Stomach (tissue), 9 donors: Measurements from ENCODE around the gene GAB1. TPM values are rescaled to one million over a fixed set of nuclear protein-coding genes. Genes with fewer than 3 reads are reported as not detected.
A peak's percentile ranks its signal among the peaks of the same experiment; 100 is the strongest.

Experiments
- DNase-seq, 2 donors: peaks; one replicate each; pipeline versions ENCODE4 v3.0.0 to v3.0.0-alpha.2; 2013 to 2019
- H3K27ac ChIP-seq, 5 donors: fragments of 200-600 bp in 4 of 5; sonication (generic) in 4 of 5; one replicate each; pipeline ENCODE4 v1.5.1; 2013 to 2019; ENCODE audit warnings: mild to moderate bottlenecking in 1 of 5, moderate library complexity in 1 of 5
- H3K27me3 ChIP-seq, 3 donors: fragments of 200-600 bp; sonication (generic); one replicate each; pipeline ENCODE4 v1.5.1; 2017 to 2019; ENCODE audit warnings: mixed run types in 1 of 3
- H3K36me3 ChIP-seq, 4 donors: fragments of 200-600 bp; sonication (generic); 1 replicate in 3 of 4; 2 replicates in 1 of 4; pipeline ENCODE4 v1.5.1; 2016 to 2019
- H3K4me1 ChIP-seq, 4 donors: fragments of 200-600 bp; sonication (generic); one replicate each; pipeline ENCODE4 v1.5.1; 2016 to 2019
- H3K4me3 ChIP-seq, 4 donors: fragments of 200-600 bp; sonication (generic) in 3 of 4; one replicate each; pipeline ENCODE4 v1.5.1; 2016 to 2019; ENCODE audit warnings: mild to moderate bottlenecking in 1 of 4
- H3K9me3 ChIP-seq, 4 donors: fragments of 200-600 bp; sonication (generic); one replicate each; pipeline ENCODE4 v1.5.1; 2016 to 2019
- EP300 ChIP-seq: sonication (generic); formaldehyde crosslinking; IDR thresholded peaks from one replicate; pipeline ENCODE4 v1.6.1; 2017; ENCODE audit warnings: antibody characterized with exemption
- POLR2A ChIP-seq, 4 donors: fragments of 450-650 bp; IDR thresholded peaks; one replicate each; pipeline ENCODE4 v1.6.1; 2016; ENCODE audit warnings: antibody characterized with exemption in 4 of 4, control low read depth in 2 of 4, mild to moderate bottlenecking in 1 of 4, moderate library complexity in 1 of 4
- POLR2AphosphoS5 ChIP-seq, 3 donors: sonication (generic); formaldehyde crosslinking; IDR thresholded peaks; one replicate each; pipeline ENCODE4 v1.6.1; 2016; ENCODE audit warnings: antibody characterized with exemption in 3 of 3
- WGBS, 5 donors: extraction: QIAGEN DNeasy Blood & Tissue Kit in 3 of 5; methylation state at CpG; one replicate each; pipeline versions ENCODE4 v1.1.5 to v1.1.7; 2013 to 2018; 5-methylcytosine and 5-hydroxymethylcytosine counted together
- intact Hi-C: fragments of 100-400 bp; cut with DNase I; formaldehyde crosslinking; loops from one replicate; pipeline ENCODE4 v1.15.1; 2023; ENCODE audit warnings: low total_unique reads
- polyA plus RNA-seq, 3 donors: library from polyadenylated mRNA; stranded (reverse); fragments of 200-250 nt; gene quantifications; one replicate each; pipeline ENCODE4 v1.2.3, GENCODE V29; 2013
- total RNA-seq, 5 donors: library from RNA; depleted of rRNA; stranded (reverse); fragments of >200 nt; gene quantifications; one replicate each; pipeline versions ENCODE4 v1.1.0 to v1.2.3, GENCODE V29; 2014 to 2016
- TF ChIP-seq, protein P1 (sequence below), 7 experiments: fragments of 450-650 bp in 4 of 7; fragments of 200-600 bp in 3 of 7; sonication (generic) in 3 of 7; IDR thresholded peaks; one replicate each; pipeline ENCODE4 v1.5.1; 2016 to 2019; ENCODE audit warnings: antibody characterized with exemption in 7 of 7, control low read depth in 2 of 7, mild to moderate bottlenecking in 1 of 7
- donor health status: healthy with polysubstance abuse.
- donor health status: Bipolar disorder and iron deficiency.
- donor health status: healthy.

Gene GAB1
- total and polyA plus RNA-seq, 8 donors = 3.2 to 101 (median 29.0) TPM

DNA sequence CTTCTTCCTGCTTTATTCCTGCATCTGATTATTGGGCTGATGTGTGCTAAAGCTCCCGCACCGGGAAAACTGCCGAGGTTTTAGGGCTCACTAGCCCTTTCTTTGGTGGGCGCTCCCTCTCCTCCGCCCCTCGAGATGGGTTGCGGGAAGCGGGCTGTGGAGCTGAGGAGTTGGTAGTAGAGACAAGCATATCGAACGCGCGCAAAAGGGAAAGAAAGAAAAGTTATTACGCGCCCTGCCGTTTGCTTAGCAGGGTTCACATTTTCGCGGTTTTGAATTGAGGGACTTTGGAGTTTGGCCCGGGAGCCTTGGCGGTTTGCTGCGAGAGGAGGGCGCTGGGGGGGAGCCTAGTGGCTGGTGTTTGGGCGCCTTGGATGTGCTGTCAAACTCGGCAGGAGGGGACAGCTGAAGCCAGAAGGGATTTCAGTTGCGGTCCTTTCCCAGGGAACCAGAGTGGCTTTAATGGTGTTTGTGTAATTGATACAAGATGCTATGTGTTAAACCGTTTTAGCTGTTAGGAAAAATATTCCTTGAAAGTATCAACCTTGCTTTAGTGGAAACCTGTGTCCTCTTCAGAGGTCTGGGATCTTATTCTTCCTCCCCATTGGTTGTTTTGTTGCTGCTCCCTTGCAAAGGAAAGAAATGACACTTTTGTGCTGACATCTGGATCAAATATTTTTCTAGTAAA, 1.1 kb downstream of the GAB1 start:
- no peak for TF ChIP-seq EP300
- no peak for TF ChIP-seq POLR2AphosphoS5 (IDR thresholded peaks at IDR 0.05)
- TF ChIP-seq POLR2A (IDR thresholded peaks at IDR 0.05) = no peak
- Histone ChIP-seq H3K9me3 (no peaks in the 10 kb centered on the region), H3K4me1 (peaks cover 15 to 55% (median 34%) of the 10 kb centered on the region in 4 donors), H3K27me3 (no peaks in the 10 kb centered on the region), H3K27ac (peak overlapping the region; percentile 89 to 97 (median 95)), H3K36me3 (no peaks in the 10 kb centered on the region), H3K4me3 (peak overlapping the region; percentile 82 to 92 (median 88))
- peak; percentile 57 to 85 for DNase-seq
- intact Hi-C loops = no loop called here
- 0 to 2% (median 1%) methylated on average over 25 of the region's 25 CpGs for WGBS, 5 donors

DNA sequence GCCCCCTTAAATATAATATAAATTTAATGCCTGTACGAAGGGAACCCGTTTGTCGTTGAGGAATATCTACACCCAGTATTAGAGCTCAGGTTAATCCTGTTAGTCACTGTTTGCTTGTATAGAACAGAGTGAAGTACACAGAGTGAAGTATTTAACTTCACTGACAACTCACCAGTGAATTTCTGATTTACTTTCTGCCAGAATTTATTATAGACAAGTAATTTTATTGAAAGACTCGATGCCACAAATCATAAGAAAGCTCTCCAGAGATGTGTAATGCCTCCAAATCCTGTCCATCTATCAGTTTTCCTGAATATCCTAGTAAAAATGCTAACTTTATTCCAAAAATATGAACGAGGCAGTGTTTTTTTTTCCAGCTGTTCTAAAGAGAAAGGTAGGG, 1.6 kb downstream of the GAB1 start:
- H3K4me3 ChIP-seq = peak overlapping the region; percentile 82 to 92 (median 88)
- intact Hi-C loops = no loop called here
- TF ChIP-seq EP300 = no peak
- TF ChIP-seq, protein P1, sequence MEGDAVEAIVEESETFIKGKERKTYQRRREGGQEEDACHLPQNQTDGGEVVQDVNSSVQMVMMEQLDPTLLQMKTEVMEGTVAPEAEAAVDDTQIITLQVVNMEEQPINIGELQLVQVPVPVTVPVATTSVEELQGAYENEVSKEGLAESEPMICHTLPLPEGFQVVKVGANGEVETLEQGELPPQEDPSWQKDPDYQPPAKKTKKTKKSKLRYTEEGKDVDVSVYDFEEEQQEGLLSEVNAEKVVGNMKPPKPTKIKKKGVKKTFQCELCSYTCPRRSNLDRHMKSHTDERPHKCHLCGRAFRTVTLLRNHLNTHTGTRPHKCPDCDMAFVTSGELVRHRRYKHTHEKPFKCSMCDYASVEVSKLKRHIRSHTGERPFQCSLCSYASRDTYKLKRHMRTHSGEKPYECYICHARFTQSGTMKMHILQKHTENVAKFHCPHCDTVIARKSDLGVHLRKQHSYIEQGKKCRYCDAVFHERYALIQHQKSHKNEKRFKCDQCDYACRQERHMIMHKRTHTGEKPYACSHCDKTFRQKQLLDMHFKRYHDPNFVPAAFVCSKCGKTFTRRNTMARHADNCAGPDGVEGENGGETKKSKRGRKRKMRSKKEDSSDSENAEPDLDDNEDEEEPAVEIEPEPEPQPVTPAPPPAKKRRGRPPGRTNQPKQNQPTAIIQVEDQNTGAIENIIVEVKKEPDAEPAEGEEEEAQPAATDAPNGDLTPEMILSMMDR (IDR thresholded peaks at IDR 0.05) = no peak
- TF ChIP-seq POLR2AphosphoS5 (IDR thresholded peaks at IDR 0.05) = no peak
- no peak for TF ChIP-seq POLR2A (IDR thresholded peaks at IDR 0.05)
- no peaks in the 10 kb centered on the region for H3K27me3 ChIP-seq
- H3K9me3 ChIP-seq = no peaks in the 10 kb centered on the region
- 18 to 29% (median 20%) methylated on average over 5 of the region's 5 CpGs for WGBS, 5 donors
- H3K4me1 ChIP-seq = peaks cover 16 to 55% (median 34%) of the 10 kb centered on the region in 4 donors
- H3K27ac ChIP-seq = peak overlapping the region in 4 of 5 donors; percentile 91 to 97 (median 95)
- no peak for DNase-seq
- H3K36me3 ChIP-seq = no peaks in the 10 kb centered on the region

DNA sequence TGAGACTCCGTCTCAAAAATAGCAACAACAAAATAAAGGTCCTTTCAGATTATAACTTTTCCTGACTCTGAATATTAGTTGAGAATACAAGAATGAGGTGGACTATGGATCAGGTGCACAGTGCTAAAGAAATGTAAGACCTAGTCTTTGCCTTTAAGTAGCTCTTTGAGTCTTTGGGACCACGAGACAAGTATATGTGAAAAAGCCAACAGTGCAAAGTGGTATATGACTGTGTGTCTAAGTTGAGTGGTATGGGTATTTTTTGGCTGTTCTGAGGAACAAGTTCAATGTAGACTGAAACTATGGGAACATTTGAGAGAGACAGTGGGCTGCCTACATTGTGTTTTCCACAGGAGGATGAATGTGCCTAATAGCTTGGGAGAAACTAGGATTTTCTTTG, 2.8 kb downstream of the GAB1 start:
- Histone ChIP-seq H3K9me3 (no peaks in the 10 kb centered on the region), H3K27me3 (no peaks in the 10 kb centered on the region), H3K36me3 (no peaks in the 10 kb centered on the region), H3K4me3 (peak overlapping the region; percentile 9 to 87 (median 48)), H3K4me1 (peaks cover 19 to 55% (median 40%) of the 10 kb centered on the region in 4 donors), H3K27ac (peak overlapping the region in 4 of 5 donors; percentile 34 to 95 (median 73))
- WGBS, 5 donors = 62 to 74% (median 68%) methylated on average over 2 of the region's 2 CpGs
- TF ChIP-seq, protein P1 (IDR thresholded peaks at IDR 0.05) = no peak
- no peak for TF ChIP-seq POLR2AphosphoS5 (IDR thresholded peaks at IDR 0.05)
- no peak for TF ChIP-seq EP300
- TF ChIP-seq POLR2A (IDR thresholded peaks at IDR 0.05) = no peak
- intact Hi-C loops = no loop called here
- DNase-seq = no peak

DNA sequence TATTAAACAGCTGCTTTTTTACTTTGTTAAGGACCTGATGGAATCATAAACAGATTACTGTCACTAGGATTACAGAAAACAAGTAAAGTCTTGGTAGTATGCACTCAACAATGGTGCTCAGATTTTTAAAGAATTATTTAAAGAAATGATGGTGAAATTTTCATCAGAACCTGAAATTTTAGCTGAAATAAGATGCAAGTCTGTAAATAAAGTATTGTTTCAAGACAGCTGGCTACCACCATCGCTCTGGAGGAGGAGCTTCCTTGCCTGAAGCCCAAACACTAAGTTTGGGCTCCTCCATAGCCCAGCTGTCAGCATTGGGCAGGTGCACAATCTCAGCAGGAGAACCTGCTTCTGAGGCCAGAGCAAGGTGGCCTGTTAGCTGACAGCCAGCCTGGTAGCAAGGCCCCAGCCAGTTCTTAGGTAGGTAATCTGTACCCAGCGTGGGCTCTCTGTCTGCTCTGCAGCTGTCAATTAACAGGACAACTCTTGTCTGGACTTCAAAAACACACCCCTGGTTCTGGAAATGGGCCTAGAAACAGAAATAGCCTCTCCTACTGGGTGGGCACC, 4.6 kb downstream of the GAB1 start:
- no peaks in the 10 kb centered on the region for H3K36me3 ChIP-seq
- DNase-seq = no peak
- peaks cover 26 to 48% (median 43%) of the 10 kb centered on the region in 4 donors for H3K4me1 ChIP-seq
- no peak overlapping the region for H3K4me3 ChIP-seq
- 52 to 80% (median 74%) methylated on average over 2 of the region's 2 CpGs for WGBS, 5 donors
- peak overlapping the region in 3 of 5 donors; percentile 14 to 44 (median 39) for H3K27ac ChIP-seq
- H3K27me3 ChIP-seq = no peaks in the 10 kb centered on the region
- intact Hi-C loops = loop anchor here (10.0 kb wide), 1 partner anchor 54 kb away; no protein-coding TSS in a partner anchor
- TF ChIP-seq EP300 (no peak), POLR2AphosphoS5 (IDR thresholded peaks at IDR 0.05) (no peak), POLR2A (IDR thresholded peaks at IDR 0.05) (no peak)
- TF ChIP-seq, protein P1 (IDR thresholded peaks at IDR 0.05) = no peak
- no peaks in the 10 kb centered on the region for H3K9me3 ChIP-seq
